Stomach (tissue), 4 donors: ENCODE measurements around the gene SRL.

Experiments
- CTCF ChIP-seq, 7 experiments: fragments of 450-650 bp in 4 of 7; fragments of 200-600 bp in 3 of 7; sonication (generic) in 3 of 7; IDR thresholded peaks; one replicate each; pipeline ENCODE4 v1.5.1; 2016 to 2019; ENCODE audit warnings: antibody characterized with exemption in 7 of 7, control low read depth in 2 of 7, mild to moderate bottlenecking in 1 of 7
- POLR2A ChIP-seq, 4 donors: fragments of 450-650 bp; IDR thresholded peaks; one replicate each; pipeline ENCODE4 v1.6.1; 2016; ENCODE audit warnings: antibody characterized with exemption in 4 of 4, control low read depth in 2 of 4, mild to moderate bottlenecking in 1 of 4, moderate library complexity in 1 of 4
- POLR2AphosphoS5 ChIP-seq, 3 donors: sonication (generic); formaldehyde crosslinking; IDR thresholded peaks; one replicate each; pipeline ENCODE4 v1.6.1; 2016; ENCODE audit warnings: antibody characterized with exemption in 3 of 3

- TF ChIP-seq POLR2A (IDR thresholded peaks at IDR 0.05) (no peak), POLR2AphosphoS5 (IDR thresholded peaks at IDR 0.05) (no peak), CTCF (IDR thresholded peaks at IDR 0.05) (no peak)
Observed at GRCh38 chr16:4139968-4140367, 101.9 kb downstream of the SRL start.
